Heart left ventricle (tissue), 11 donors: ENCODE results near the gene FRG2C. TPM values are rescaled to one million over a fixed set of nuclear protein-coding genes. Genes with fewer than 3 reads are reported as not detected.

Experiments
- microRNA counts, 2 donors: library from miRNA; unstranded; fragments of <30 nt; microRNA quantifications; one replicate each; lab custom pipeline; 2016
- microRNA-seq, 4 donors: library from miRNA; unstranded; fragments of <30 nt; microRNA quantifications; one replicate each; pipeline versions ENCODE4 to v1.2.0, GENCODE V29; 2017 to 2020
- polyA plus RNA-seq, 2 donors: library from polyadenylated mRNA; stranded (reverse); fragments of 200-250 nt; gene quantifications; one replicate each; pipeline ENCODE4 v1.2.3, GENCODE V29; 2013
- total RNA-seq, 9 donors: library from RNA; depleted of rRNA in 2 of 9; stranded (reverse); fragments of >200 nt in 2 of 9; fragmentation: NEBNext Ultra II Directional in 3 of 9; extraction: Animal tissue kit (Norgen Biotek cat#: 25700) in 3 of 9; gene quantifications; one replicate each; pipeline versions ENCODE4 v1.1.0 to v1.2.4, GENCODE V29; 2016 to 2023
- donor health status: ischemic (EF 13 %, LVEDD 7.1; RV severe dilation, severe dysfunction).
- donor health status: healthy with polysubstance abuse.
- donor health status: DM: no; HTN: yes; CAD: no.
- donor health status: DM: no; HTN: no; CAD: no.
- donor health status: ischemic (EF 25% LVEDD 5.7; RV mildly dilated, moderate dysfunction).
- donor health status: healthy.
- donor health status: DM: yes; HTN: yes; CAD: no.
- donor health status: PGD.
- donor health status: nonischemic (EF 23%, LVEDD 6.1; RV moderate dilation, normal function).

FRG2C gene
- total and polyA plus RNA-seq, 11 donors: not detected

MicroRNAs within 50 kb of the gene (microRNA counts, 767-probe panel; counts per million panel counts)
- 1,287 to 1,593 counts per million in 2 donors for microRNA hsa-miR-1324 (lab: Ali Mortazavi, UCI)

Small RNA genes lying within 50 kb of the gene (microRNA-seq; reads per million reads assigned to microRNA genes)
- gene MIR1324: 0 reads per million in 4 donors

Other genes starting within 250 kb of the FRG2C start
- gene ZNF717, start 121.2 kb downstream of the FRG2C start, total RNA-seq: 10 to 100 TPM in 3 of 9 donors, 1 to 10 TPM in 6; 6.0 to 13.1 (median 7.8) TPM
- gene ZNF717, start 121.2 kb downstream of the FRG2C start, polyA plus RNA-seq: 1 to 10 TPM; 2.3 to 4.0 TPM